Endothelial cell of umbilical vein (primary cell): Measurements from ENCODE around the gene KIF3A.

Experiments
- EZH2 ChIP-seq: IDR thresholded peaks from 2 replicates; pipeline ENCODE4 v1.6.1; 2012; ENCODE audit warnings: borderline replicate concordance, low read depth, mild to moderate bottlenecking, moderate library complexity, low read length, inconsistent platforms; ENCODE audit not compliant: severe bottlenecking
- MYC ChIP-seq: IDR thresholded peaks from one replicate; pipeline ENCODE4 v1.6.1; 2011; ENCODE audit warnings: mild to moderate bottlenecking, low read depth, low read length
- POLR2A ChIP-seq: IDR thresholded peaks from 2 replicates; pipeline ENCODE4 v1.6.1; 2012; ENCODE audit warnings: low read depth, mild to moderate bottlenecking, control low read depth, low read length
- POLR2AphosphoS5 ChIP-seq: IDR thresholded peaks from 2 replicates; pipeline ENCODE4 v1.6.1; 2012; ENCODE audit warnings: low read depth, mild to moderate bottlenecking, control low read depth, low read length, moderate library complexity; ENCODE audit not compliant: insufficient read depth
- TF ChIP-seq, protein P1 (sequence below), 2 donors: IDR thresholded peaks; 1 replicate in 1 of 2; 2 replicates in 1 of 2; pipeline ENCODE4 v1.5.1; 2011; ENCODE audit warnings: low read length in 2 of 2, mild to moderate bottlenecking in 2 of 2, moderate library complexity in 2 of 2, control low read depth in 1 of 2, inconsistent platforms in 1 of 2, low read depth in 1 of 2; ENCODE audit not compliant: insufficient read depth in 1 of 2; ENCODE audit errors: extremely low read depth in 1 of 2
- TF ChIP-seq, protein P2 (sequence below): IDR thresholded peaks from 2 replicates; pipeline ENCODE4 v1.6.1; 2011; ENCODE audit not compliant: insufficient read depth, insufficient read length

GRCh38 chr5:132692632-132692967 is 44.7 kb downstream of the KIF3A start:
- TF ChIP-seq, protein P1, sequence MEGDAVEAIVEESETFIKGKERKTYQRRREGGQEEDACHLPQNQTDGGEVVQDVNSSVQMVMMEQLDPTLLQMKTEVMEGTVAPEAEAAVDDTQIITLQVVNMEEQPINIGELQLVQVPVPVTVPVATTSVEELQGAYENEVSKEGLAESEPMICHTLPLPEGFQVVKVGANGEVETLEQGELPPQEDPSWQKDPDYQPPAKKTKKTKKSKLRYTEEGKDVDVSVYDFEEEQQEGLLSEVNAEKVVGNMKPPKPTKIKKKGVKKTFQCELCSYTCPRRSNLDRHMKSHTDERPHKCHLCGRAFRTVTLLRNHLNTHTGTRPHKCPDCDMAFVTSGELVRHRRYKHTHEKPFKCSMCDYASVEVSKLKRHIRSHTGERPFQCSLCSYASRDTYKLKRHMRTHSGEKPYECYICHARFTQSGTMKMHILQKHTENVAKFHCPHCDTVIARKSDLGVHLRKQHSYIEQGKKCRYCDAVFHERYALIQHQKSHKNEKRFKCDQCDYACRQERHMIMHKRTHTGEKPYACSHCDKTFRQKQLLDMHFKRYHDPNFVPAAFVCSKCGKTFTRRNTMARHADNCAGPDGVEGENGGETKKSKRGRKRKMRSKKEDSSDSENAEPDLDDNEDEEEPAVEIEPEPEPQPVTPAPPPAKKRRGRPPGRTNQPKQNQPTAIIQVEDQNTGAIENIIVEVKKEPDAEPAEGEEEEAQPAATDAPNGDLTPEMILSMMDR (IDR thresholded peaks at IDR 0.05; ENCODE audit: extremely low read depth in 1 of 2, insufficient read depth in 1 of 2, low read depth in 1 of 2, low read length in 2 of 2), result no peak
- TF ChIP-seq POLR2A, result no peak
- TF ChIP-seq POLR2AphosphoS5, result no peak
- no peak for TF ChIP-seq EZH2
- TF ChIP-seq, protein P2, sequence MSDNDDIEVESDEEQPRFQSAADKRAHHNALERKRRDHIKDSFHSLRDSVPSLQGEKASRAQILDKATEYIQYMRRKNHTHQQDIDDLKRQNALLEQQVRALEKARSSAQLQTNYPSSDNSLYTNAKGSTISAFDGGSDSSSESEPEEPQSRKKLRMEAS, result no peak
- no peak for TF ChIP-seq MYC
